ENCODE measurements around the gene LILRA5. TPM values are rescaled to one million over a fixed set of nuclear protein-coding genes. Genes with fewer than 3 reads are reported as not detected.

LILRA5 gene
- total RNA-seq, 4 donors from 2014 or later = 3.7 to 13.2 (median 7.8) TPM

GRCh38 chr19:54311486-54311885 is 1.5 kb downstream of the LILRA5 start:
- TF ChIP-seq, protein P1, sequence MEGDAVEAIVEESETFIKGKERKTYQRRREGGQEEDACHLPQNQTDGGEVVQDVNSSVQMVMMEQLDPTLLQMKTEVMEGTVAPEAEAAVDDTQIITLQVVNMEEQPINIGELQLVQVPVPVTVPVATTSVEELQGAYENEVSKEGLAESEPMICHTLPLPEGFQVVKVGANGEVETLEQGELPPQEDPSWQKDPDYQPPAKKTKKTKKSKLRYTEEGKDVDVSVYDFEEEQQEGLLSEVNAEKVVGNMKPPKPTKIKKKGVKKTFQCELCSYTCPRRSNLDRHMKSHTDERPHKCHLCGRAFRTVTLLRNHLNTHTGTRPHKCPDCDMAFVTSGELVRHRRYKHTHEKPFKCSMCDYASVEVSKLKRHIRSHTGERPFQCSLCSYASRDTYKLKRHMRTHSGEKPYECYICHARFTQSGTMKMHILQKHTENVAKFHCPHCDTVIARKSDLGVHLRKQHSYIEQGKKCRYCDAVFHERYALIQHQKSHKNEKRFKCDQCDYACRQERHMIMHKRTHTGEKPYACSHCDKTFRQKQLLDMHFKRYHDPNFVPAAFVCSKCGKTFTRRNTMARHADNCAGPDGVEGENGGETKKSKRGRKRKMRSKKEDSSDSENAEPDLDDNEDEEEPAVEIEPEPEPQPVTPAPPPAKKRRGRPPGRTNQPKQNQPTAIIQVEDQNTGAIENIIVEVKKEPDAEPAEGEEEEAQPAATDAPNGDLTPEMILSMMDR (IDR thresholded peaks at IDR 0.05) = no peak
- ATAC-seq (ENCODE audit: low FRiP score) (no peak), DNase-seq (ENCODE audit: low spot score) (no peak)

GRCh38 chr19:54310543-54310942 is 2.4 kb downstream of the LILRA5 start:
- TF ChIP-seq, protein P1 (IDR thresholded peaks at IDR 0.05) = no peak
- ATAC-seq (ENCODE audit: low FRiP score) = no peak
- no peak for DNase-seq (ENCODE audit: low spot score)

- no peak for DNase-seq (ENCODE audit: low spot score)
- no peak for ATAC-seq (ENCODE audit: low FRiP score)
- TF ChIP-seq, protein P1 (IDR thresholded peaks at IDR 0.05) = no peak
Measured at GRCh38 chr19:54309811-54310210, 3.2 kb downstream of the LILRA5 start.

DNA sequence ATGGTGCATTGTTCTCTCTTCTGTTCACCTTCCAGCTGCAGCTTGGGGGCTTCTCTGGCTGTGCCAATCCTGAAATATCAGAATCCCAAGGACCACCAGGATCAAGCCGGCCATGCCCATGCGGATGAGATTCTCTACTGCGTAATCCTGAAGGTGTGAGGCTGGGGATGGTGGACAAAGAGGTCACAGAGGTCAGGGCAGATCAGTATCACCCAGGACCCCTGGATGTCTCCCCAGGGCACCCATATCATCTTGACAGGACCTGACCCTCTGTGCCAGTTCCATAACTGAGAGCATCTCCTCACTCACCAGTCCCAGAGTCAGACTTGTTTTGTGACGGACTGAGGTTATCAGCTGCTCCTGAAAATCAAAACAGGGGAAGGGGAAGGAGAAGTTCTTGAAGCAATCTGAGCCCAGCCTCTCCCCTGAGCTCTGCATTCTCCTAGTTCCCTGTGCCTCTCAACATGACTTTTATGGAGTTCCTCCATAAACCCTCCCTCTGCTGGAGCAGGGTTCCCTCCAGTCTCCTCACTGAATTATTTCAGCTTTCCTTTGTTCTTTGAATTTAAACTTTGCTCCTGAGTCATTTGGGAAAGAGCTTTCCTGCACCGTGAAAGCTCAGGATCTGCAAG is 5.5 kb downstream of the LILRA5 start:
- DNase-seq (ENCODE audit: low spot score) (no peak), ATAC-seq (ENCODE audit: low FRiP score) (no peak)
- TF ChIP-seq, protein P1 (IDR thresholded peaks at IDR 0.05) = no peak

GRCh38 chr19:54305141-54305540 is 7.8 kb downstream of the LILRA5 start:
- no peak for DNase-seq (ENCODE audit: low spot score)
- no peak for ATAC-seq (ENCODE audit: low FRiP score)
- TF ChIP-seq, protein P1 (IDR thresholded peaks at IDR 0.05) = no peak

DNA sequence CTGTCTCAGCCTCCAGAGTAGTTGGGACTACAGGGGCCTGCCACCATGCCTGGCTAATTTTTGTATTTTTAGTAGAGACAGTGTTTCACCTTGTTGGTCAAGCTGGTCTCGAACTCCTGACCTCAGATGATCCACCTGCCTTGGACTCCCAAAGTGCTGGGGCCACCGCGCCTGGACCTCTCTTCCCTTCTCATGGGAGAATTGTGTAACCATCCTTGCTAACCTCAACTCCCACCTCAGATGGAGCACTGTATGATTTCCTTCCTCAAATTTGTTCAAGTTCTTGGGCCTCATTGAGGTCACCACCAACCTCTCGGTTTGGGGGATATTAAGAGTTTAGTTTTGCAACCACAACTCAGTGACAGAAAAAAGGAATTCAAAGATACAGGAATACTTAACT is 10.7 kb downstream of the LILRA5 start:
- TF ChIP-seq, protein P1 (IDR thresholded peaks at IDR 0.05) = no peak
- no peak for DNase-seq (ENCODE audit: low spot score)
- ATAC-seq (ENCODE audit: low FRiP score) = no peak

DNA sequence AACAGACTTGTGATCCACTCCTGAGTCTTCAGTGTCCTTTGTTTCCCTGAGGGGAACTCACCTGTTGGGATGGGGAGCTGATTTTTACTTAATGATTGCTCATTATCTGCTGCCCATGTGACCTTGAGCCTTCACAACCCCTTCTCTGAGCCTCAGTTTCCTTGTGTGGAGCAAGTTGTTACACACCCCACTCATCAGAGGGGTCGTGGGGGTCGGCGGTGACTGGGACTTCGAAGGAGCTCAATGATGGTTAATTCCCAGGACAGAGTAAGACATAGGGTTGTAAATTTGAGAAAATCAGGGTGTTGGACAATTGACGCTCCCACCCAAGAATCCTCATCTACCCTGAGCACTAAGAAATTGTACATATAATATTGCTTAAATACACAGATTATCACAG is 13.5 kb downstream of the LILRA5 start:
- TF ChIP-seq, protein P1 (IDR thresholded peaks at IDR 0.05) = no peak
- no peak for ATAC-seq (ENCODE audit: low FRiP score)
- no peak for DNase-seq (ENCODE audit: low spot score)

All from omental fat pad (tissue), 4 donors.